GM19463 (cell line): ENCODE data around the gene SLC7A6.

Experiments used
- ATAC-seq: cut with Tn5 transposase; IDR thresholded peaks from one replicate; pipeline ENCODE4 v1.9.1; 2021; ENCODE audit warnings: mild to moderate bottlenecking, moderate library complexity; ENCODE audit not compliant: unreplicated experiment

Gene SLC7A6

DNA sequence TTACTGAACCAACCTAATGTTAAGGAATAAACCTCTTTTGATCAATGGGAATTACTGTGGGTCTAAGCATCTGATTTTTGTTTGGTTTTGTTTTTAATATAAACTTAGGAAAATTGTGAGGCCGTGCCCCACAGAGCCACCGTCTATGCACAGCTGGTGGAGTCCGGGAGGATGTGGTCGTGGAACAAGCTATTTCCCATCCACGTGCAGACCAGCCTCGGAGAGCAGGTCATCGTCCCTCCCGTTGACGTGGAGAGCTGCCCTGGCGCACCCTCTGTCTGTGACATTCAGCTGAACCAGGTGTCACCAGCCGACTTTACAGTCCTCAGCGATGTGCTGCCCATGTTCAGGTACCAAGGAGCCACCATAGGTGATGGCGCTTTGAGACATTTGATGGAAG is 74.9 kb downstream of the SLC7A6 start:
- ATAC-seq: no peak

DNA sequence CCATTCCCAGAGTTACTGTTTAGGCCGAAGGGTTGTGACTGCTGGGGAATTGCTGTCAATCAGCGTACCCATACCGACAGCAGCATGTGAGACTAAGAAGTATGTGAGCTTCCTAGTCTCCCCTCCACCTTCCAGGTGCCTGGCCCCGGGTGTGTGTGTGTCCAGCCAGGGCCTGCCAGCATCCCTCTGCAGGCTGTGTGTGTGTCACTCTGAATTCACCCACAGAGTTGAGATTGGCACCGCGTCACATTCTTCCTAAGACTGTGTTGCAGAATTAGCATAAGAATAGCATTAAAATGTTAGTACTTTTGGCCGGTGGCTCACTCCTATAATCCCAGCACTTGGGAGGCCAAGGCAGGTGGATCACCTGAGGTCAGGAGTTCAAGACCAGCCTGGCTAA is 78.3 kb downstream of the SLC7A6 start:
- ATAC-seq: no peak

DNA sequence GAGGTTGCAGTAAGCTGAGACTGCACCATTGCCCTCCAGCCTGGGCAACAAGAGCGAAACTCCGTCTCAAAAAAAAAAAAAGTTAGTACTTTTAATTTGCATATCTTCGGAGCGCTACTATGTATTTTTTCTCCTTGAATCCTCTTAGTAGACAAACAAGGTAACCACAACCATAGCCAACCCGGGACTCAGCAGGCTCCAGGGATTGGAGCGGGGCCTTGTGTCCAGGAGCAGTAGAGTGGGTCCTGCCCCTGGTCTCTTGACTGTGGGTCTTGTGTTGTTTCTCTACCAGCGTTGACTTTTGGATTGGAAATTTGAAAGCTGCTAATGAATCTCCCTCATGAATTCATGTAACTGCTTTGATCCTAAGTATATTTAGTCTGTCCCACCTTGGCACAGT is 78.8 kb downstream of the SLC7A6 start:
- ATAC-seq: no peak

DNA sequence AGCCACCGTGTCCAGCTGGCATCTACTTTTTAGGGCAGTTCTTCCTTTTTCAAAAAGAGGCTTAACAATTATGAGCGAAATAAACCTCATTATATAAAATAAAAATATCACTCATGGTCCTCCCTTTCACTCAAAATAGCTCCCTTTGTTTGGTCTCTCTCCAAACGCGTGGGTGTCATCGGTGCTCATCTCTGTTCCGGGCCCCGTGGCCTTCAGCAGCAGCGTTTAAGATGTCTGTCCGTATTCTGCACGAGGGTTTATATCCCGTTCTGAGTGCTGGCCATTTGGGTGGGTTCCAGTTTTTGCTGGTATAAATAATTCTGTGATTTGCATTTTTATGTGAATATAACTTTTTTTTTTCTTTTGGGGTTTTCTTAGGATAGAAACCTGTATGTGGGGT is 79.9 kb downstream of the SLC7A6 start:
- ATAC-seq: no peak

DNA sequence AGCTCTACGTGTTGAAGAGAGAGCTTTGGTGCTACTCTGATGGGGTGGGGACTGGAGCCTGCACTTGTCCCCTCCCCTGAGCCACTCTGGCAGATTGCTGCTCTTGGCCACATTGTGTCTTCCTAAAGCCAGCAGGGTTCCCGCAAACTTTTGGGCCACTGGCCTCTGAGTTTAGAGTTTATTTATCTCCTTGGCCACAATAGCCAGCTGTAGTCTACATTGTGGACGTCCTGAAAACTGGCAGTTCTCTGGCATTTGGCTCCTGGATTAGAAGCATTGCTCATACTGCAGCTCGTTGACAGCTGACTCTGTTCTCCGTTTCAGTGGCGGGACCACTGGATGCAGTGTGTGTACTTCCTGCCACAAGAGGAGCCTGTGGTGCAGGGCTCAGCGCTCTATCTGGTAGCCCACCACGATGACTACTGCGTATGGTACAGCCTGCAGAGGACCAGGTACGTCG is 81.1 kb downstream of the SLC7A6 start:
- no peak for ATAC-seq

DNA sequence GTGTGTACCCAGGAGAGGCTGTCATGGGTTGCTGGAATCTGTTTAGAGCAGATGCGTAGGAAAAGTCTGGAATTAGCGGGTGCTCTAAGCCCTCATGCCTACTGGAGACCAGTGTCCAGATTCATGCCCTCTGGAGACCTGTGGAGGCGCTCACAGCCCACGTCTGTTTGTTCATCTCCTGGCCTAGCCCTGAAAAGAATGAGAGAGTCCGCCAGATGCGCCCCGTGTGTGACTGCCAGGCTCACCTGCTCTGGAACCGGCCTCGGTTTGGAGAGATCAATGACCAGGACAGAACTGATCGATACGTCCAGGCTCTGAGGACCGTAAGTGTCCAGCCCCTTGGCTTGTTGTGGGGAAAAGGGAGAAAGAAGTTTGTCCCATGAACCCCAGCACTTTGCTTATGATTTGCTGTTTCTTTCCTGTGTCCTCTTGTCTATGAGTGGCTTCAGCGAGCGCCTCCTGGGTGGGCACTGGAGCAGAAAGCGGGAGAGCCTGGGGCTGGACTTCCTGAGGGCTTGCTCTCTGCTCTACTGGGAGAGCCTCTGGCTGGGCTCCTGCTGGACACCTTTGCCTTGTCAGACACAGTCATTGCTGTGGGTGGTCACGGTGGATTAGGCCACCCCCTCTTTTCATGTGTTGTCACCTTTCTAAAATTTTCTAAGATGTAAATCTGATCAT is 81.8 kb downstream of the SLC7A6 start:
- no peak for ATAC-seq

DNA sequence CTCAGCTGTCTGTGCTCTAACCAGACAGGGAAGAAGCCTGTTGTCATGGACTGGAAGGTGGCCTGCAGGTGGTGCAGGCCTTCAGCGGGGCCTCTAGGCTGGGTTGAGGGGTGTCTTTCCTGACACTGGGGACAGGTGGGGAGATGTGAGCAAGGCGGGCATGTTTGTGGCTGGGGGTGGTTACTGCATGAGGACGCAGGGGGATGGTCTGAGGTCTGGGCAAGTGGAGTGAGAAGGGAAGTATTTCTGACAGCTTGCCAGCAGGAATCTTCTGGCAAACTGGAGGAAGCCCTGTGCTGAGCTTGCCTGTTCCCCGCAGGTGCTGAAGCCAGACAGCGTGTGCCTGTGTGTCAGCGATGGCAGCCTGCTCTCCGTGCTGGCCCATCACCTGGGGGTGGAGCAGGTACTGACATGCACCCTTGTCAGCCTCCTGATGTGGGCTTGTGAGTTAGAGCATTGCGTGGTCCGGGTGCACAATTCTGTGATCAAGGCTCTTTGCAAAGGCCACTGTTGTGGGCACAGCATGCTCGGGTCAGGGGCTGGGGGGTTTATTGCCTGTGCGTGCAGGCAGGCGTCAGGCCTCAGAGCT is 82.7 kb downstream of the SLC7A6 start:
- no peak for ATAC-seq

DNA sequence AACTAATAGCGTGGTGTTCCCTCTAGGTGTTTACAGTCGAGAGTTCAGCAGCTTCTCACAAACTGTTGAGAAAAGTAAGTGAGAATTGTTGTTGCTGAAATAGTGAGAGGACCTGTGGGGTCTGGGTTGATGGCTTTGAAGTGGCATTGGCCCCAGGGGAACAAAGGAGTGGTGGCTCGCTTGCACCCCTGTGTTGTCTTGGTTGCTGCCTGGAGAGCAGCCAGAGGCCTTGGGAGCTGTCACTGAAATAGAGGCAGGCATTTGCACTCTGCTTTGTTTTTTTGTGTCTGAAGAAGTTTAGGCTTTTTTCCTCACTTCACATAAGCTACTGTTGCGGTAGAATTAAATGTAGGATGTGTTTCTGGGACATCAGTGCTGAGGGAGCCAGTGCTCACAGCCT is 83.3 kb downstream of the SLC7A6 start:
- ATAC-seq: no peak

DNA sequence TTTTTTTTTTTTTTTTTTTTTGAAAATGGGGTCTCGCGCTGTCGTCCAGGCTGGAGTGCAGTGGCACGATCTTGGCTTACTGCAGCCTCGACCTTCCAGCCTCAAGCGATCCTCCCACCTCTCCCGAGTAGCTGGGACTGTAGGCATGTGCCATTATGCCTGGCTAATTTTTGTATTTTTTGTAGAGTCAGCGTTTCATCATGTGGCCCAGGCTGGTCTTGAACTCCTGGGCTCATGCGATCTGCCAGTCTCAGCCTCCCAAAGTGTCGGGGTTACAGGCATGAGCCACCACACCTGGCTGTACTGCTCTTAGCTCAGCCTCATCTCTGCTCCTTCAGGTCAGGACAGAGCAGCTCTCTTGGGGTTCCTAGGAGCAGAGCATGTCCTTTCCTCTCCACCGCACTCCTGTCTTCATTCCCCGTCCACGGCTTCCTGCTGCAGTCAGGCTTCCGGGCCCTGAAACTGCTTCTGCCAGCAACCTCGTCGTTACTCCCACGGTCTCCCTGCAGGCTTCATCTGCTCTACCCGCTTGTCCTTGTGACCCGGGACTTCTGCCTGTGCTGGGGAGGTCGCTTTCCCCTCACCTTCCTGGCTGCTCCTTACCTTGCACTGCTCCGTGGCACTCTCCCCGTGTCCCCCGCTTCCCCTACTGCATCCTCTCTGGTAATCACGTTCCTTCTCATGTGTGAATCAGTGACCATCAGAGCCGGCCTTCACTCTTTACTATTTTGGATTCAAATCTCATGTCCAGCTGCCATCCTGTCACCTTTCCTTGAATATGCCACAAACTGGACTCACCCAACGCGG is 84.5 kb downstream of the SLC7A6 start:
- ATAC-seq: no peak

DNA sequence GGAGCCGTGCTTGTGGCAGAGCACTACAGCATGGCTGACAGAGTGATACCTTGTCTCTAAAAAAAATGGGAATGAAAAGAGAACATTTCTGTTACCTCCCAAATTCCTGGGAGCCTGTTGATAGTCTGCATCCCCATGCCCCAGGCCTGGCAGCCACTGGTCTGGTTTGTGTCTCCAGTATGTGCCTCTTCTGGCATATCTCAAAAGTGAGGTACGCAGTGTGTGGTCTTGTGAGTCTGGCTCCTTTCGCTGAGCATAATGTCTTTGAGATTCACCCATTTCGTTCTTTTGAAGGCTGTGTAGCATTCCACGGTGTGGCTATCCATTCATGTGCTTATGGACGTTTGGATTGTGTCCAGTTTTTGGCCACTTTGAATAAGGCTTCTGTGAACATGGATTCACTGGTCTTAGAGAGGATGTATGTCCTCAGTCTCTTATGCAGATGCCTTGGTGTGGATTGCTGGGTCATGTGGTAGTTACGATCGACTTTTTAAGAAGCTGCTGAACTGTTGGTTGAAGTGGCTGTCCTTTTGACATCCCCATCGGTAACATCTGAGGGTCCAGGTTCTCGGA is 85.6 kb downstream of the SLC7A6 start:
- ATAC-seq: no peak

DNA sequence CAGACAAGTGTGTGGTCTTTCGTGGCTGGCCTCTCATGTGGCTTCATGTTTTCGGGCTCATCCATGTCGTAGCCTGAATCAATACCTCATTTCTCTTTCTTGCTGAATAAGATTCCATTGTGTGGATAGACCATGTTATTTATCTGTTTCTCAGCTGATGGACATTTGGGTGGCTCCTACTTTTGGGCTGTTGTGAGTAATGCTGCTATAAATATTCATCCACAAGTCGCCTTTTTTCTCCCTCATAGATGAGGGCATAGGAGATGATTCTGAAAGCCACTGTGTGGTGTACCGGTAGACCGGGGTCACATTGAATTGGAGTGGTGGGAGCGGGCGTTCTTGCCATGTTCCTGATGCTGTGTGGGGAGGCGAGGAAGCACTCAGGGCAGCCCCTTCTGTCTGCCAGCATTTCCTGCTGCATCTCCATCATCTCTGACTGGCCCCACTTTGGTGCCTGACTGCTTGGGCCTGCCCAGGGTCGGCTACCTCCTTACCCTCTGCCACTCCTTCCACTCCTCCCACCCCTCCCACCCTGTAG is 86.6 kb downstream of the SLC7A6 start:
- ATAC-seq: no peak
